ENCODE measurements around the gene OSM. TPM values are rescaled to one million over a fixed set of nuclear protein-coding genes. Genes with fewer than 3 reads are reported as not detected.

OSM gene
- total and polyA plus RNA-seq, 2 experiments from 2014 or later = not detected

DNA sequence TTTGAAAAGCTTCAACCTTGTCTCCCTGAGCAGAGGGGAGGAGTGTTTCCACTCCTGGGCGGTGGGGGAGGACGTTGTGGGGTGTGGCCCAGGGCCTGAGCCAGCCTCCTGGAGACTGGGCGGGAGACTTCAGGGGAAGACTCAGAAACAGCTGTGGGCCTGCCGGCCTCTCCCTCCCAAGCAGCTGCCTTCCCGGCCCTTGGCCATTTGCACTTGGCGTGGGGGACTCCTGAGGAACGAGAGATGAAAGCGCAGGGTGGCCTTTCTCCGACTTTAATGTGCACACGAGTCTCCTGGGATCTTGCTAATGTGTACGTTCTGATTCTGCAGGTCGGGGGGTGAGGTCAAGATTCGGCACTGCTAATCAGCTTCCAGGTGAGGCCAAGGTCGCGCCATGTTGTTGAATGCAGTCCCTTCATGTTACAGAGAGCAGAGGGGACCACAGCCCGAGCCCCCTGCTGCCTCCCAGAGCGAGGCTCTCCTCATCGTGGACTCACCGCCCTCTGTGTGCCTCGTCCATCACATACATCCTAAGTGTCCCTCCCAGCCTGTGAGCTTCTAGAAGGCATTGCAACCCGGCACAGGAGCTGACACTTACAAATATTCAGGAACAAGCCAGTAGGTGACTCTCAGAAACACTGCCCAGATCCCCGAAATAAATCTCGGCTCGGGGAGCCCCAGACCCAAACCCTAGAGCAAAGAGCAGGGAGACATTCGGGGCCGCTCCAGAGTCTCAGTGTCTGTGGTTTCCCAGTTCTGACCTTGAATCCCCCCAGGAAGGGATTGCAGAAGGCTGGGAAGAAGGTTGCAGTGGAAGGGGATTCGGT lies 27.8 kb downstream of the OSM start:
- Histone ChIP-seq H3K4me1 (ENCODE audit: insufficient read depth) (peaks cover 25% of the 10 kb centered on the region), H3K79me2 (replicated peaks; ENCODE audit: insufficient read depth) (no peaks in the 10 kb centered on the region), H4K20me1 (replicated peaks; ENCODE audit: insufficient read depth) (no peaks in the 10 kb centered on the region), H3K27ac (ENCODE audit: low read depth) (no peak overlapping the region), H3F3A (replicated peaks; ENCODE audit: low read depth) (no peaks in the 10 kb centered on the region), H3K27me3 (ENCODE audit: insufficient read depth) (no peaks in the 10 kb centered on the region), H3K4me3 (no peak overlapping the region), H3K9me2 (ENCODE audit: insufficient read depth) (no peaks in the 10 kb centered on the region), H2AFZ (peak overlapping the region; percentile 59; the same call in 1 of the 2 replicates), H3K36me3 (ENCODE audit: insufficient read depth) (no peaks in the 10 kb centered on the region), H3K4me2 (no peak overlapping the region)
- peak; percentile 52 for DNase-seq (ENCODE audit: low spot score)
- peaks cover 10% of the 10 kb centered on the region for H3K27me3 Mint-ChIP-seq (ENCODE audit: insufficient read depth, low read depth, poor library complexity)
- no peak overlapping the region for H3K4me3 Mint-ChIP-seq
- H3K36me3 Mint-ChIP-seq (ENCODE audit: low read depth) = peaks cover 14% of the 10 kb centered on the region; the same call in 2 of the 3 replicates
- no peaks in the 10 kb centered on the region; the same call in 2 of the 3 replicates for H3K9me3 Mint-ChIP-seq
- peak; percentile 77 for ATAC-seq
- no peak for TF ChIP-seq NANOG (IDR thresholded peaks at IDR 0.05; ENCODE audit: borderline replicate concordance)
- peaks cover 38% of the 10 kb centered on the region for H3K4me1 Mint-ChIP-seq
- peak overlapping the region; percentile 27; the same call in 1 of the 2 replicates for H3K27ac Mint-ChIP-seq

DNA sequence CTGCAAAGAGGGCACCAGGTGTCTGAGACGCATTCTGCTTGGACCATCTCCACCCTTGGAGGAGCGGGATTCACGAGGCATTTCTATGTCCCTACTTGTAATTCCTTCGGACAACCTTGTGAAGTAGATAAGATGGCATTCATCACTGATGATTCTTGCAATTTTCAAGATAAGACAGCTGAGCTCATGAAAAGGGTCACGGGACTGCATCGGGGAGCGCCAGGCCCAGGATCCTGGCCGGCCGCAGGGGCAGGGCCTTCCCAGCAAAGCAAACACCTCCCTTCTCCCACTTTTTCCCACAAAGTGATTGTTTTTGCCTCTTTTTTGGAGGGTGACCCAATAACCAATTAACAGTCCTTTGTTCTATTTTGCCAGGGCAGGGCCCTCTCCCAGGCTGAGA lies 28.5 kb downstream of the OSM start:
- Mint-ChIP-seq H3K4me3 (no peak overlapping the region), H3K27me3 (ENCODE audit: insufficient read depth, low read depth, poor library complexity) (peaks cover 10% of the 10 kb centered on the region), H3K27ac (no peak overlapping the region), H3K4me1 (peaks cover 42% of the 10 kb centered on the region), H3K36me3 (ENCODE audit: low read depth) (peaks cover 6% of the 10 kb centered on the region; the same call in 1 of the 3 replicates), H3K9me3 (no peaks in the 10 kb centered on the region; the same call in 2 of the 3 replicates)
- Histone ChIP-seq H3F3A (replicated peaks; ENCODE audit: low read depth) (no peaks in the 10 kb centered on the region), H3K36me3 (ENCODE audit: insufficient read depth) (no peaks in the 10 kb centered on the region), H4K20me1 (replicated peaks; ENCODE audit: insufficient read depth) (no peaks in the 10 kb centered on the region), H3K4me1 (ENCODE audit: insufficient read depth) (peaks cover 28% of the 10 kb centered on the region), H3K79me2 (replicated peaks; ENCODE audit: insufficient read depth) (no peaks in the 10 kb centered on the region), H3K27me3 (ENCODE audit: insufficient read depth) (no peaks in the 10 kb centered on the region), H3K9me2 (ENCODE audit: insufficient read depth) (no peaks in the 10 kb centered on the region), H3K4me2 (no peak overlapping the region), H3K27ac (ENCODE audit: low read depth) (no peak overlapping the region), H3K4me3 (no peak overlapping the region), H2AFZ (peak overlapping the region; percentile 59; the same call in 1 of the 2 replicates)
- DNase-seq (ENCODE audit: low spot score) = no peak
- ATAC-seq = no peak
- no peak for TF ChIP-seq ZNF331 (CRISPR knock-in tag; IDR thresholded peaks at IDR 0.05; ENCODE audit: low read depth)
- no peak for TF ChIP-seq JUNB (IDR thresholded peaks at IDR 0.05; ENCODE audit: unreplicated experiment)
- no peak for TF ChIP-seq CREB1 (CRISPR knock-in tag; IDR thresholded peaks at IDR 0.05; ENCODE audit: low read depth)
- TF ChIP-seq EZH2phosphoT487 (IDR thresholded peaks at IDR 0.05; ENCODE audit: unreplicated experiment) = no peak
- no peak for TF ChIP-seq NANOG (IDR thresholded peaks at IDR 0.05; ENCODE audit: borderline replicate concordance)
- TF ChIP-seq, protein P1, sequence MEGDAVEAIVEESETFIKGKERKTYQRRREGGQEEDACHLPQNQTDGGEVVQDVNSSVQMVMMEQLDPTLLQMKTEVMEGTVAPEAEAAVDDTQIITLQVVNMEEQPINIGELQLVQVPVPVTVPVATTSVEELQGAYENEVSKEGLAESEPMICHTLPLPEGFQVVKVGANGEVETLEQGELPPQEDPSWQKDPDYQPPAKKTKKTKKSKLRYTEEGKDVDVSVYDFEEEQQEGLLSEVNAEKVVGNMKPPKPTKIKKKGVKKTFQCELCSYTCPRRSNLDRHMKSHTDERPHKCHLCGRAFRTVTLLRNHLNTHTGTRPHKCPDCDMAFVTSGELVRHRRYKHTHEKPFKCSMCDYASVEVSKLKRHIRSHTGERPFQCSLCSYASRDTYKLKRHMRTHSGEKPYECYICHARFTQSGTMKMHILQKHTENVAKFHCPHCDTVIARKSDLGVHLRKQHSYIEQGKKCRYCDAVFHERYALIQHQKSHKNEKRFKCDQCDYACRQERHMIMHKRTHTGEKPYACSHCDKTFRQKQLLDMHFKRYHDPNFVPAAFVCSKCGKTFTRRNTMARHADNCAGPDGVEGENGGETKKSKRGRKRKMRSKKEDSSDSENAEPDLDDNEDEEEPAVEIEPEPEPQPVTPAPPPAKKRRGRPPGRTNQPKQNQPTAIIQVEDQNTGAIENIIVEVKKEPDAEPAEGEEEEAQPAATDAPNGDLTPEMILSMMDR (conservative IDR thresholded peaks at IDR 0.05; ENCODE audit: low read depth in 2 of 2) = no peak
- no peak for TF ChIP-seq STAT1 (IDR thresholded peaks at IDR 0.05; ENCODE audit: unreplicated experiment)
- no peak for TF ChIP-seq POLR2AphosphoS5 (IDR thresholded peaks at IDR 0.05; ENCODE audit: low read depth)
- TF ChIP-seq, protein P2, sequence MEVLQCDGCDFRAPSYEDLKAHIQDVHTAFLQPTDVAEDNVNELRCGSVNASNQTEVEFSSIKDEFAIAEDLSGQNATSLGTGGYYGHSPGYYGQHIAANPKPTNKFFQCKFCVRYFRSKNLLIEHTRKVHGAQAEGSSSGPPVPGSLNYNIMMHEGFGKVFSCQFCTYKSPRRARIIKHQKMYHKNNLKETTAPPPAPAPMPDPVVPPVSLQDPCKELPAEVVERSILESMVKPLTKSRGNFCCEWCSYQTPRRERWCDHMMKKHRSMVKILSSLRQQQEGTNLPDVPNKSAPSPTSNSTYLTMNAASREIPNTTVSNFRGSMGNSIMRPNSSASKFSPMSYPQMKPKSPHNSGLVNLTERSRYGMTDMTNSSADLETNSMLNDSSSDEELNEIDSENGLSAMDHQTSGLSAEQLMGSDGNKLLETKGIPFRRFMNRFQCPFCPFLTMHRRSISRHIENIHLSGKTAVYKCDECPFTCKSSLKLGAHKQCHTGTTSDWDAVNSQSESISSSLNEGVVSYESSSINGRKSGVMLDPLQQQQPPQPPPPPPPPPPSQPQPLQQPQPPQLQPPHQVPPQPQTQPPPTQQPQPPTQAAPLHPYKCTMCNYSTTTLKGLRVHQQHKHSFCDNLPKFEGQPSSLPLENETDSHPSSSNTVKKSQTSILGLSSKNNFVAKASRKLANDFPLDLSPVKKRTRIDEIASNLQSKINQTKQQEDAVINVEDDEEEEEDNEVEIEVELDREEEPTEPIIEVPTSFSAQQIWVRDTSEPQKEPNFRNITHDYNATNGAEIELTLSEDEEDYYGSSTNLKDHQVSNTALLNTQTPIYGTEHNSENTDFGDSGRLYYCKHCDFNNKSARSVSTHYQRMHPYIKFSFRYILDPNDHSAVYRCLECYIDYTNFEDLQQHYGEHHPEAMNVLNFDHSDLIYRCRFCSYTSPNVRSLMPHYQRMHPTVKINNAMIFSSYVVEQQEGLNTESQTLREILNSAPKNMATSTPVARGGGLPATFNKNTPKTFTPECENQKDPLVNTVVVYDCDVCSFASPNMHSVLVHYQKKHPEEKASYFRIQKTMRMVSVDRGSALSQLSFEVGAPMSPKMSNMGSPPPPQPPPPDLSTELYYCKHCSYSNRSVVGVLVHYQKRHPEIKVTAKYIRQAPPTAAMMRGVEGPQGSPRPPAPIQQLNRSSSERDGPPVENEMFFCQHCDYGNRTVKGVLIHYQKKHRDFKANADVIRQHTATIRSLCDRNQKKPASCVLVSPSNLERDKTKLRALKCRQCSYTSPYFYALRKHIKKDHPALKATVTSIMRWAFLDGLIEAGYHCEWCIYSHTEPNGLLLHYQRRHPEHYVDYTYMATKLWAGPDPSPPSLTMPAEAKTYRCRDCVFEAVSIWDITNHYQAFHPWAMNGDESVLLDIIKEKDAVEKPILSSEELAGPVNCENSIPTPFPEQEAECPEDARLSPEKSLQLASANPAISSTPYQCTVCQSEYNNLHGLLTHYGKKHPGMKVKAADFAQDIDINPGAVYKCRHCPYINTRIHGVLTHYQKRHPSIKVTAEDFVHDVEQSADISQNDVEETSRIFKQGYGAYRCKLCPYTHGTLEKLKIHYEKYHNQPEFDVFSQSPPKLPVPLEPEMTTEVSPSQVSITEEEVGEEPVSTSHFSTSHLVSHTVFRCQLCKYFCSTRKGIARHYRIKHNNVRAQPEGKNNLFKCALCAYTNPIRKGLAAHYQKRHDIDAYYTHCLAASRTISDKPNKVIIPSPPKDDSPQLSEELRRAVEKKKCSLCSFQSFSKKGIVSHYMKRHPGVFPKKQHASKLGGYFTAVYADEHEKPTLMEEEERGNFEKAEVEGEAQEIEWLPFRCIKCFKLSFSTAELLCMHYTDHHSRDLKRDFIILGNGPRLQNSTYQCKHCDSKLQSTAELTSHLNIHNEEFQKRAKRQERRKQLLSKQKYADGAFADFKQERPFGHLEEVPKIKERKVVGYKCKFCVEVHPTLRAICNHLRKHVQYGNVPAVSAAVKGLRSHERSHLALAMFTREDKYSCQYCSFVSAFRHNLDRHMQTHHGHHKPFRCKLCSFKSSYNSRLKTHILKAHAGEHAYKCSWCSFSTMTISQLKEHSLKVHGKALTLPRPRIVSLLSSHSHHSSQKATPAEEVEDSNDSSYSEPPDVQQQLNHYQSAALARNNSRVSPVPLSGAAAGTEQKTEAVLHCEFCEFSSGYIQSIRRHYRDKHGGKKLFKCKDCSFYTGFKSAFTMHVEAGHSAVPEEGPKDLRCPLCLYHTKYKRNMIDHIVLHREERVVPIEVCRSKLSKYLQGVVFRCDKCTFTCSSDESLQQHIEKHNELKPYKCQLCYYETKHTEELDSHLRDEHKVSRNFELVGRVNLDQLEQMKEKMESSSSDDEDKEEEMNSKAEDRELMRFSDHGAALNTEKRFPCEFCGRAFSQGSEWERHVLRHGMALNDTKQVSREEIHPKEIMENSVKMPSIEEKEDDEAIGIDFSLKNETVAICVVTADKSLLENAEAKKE (CRISPR knock-in tag; IDR thresholded peaks at IDR 0.05) = no peak
- no peak for TF ChIP-seq EZH2 (IDR thresholded peaks at IDR 0.05; ENCODE audit: low read depth, unreplicated experiment)
- no peak for TF ChIP-seq ZNF114 (CRISPR knock-in tag; IDR thresholded peaks at IDR 0.05)

Data from GM23338 (cell line).